KMS-11 (cell line): Measurements from ENCODE around the gene SOCS3.

Source experiments
- H2AFZ ChIP-seq: fragments of 200-600 bp; sonication (generic); 2 replicates; pipeline ENCODE4 v1.6.1; 2016; ENCODE audit warnings: antibody characterized with exemption, mixed run types, low read depth
- H3K27ac ChIP-seq: fragments of 200-600 bp; sonication (generic); 2 replicates; pipeline ENCODE4 v1.6.1; 2016; ENCODE audit warnings: mild to moderate bottlenecking, mixed run types
- H3K27me3 ChIP-seq: fragments of 200-600 bp; sonication (generic); 2 replicates; pipeline ENCODE4 v1.6.1; 2017; ENCODE audit warnings: mild to moderate bottlenecking, low read depth, mixed run types, moderate library complexity; ENCODE audit not compliant: insufficient read depth
- H3K36me3 ChIP-seq: fragments of 200-600 bp; sonication (generic); 2 replicates; pipeline ENCODE4 v1.6.1; 2017; ENCODE audit warnings: mild to moderate bottlenecking, mixed run types; ENCODE audit not compliant: insufficient read depth
- H3K4me1 ChIP-seq: fragments of 200-600 bp; sonication (generic); 2 replicates; pipeline ENCODE4 v1.6.1; 2016; ENCODE audit warnings: mild to moderate bottlenecking, low read depth, mixed run types; ENCODE audit not compliant: poor library complexity, severe bottlenecking
- H3K4me2 ChIP-seq: fragments of 200-600 bp; sonication (generic); 2 replicates; pipeline ENCODE4 v1.7.0; 2016; ENCODE audit warnings: mild to moderate bottlenecking, mixed run types
- H3K4me3 ChIP-seq: fragments of 200-600 bp; sonication (generic); IDR thresholded peaks from 2 replicates; pipeline ENCODE4 v1.6.1; 2017; ENCODE audit warnings: low read depth, low read length, mixed read lengths; ENCODE audit not compliant: insufficient read depth
- H3K79me2 ChIP-seq: fragments of 200-600 bp; sonication (generic); 2 replicates; pipeline ENCODE4 v1.6.1; 2016; ENCODE audit warnings: low read depth, mixed run types; ENCODE audit not compliant: insufficient read depth
- H3K9ac ChIP-seq: fragments of 200-600 bp; sonication (generic); 2 replicates; pipeline ENCODE4 v1.6.1; 2016; ENCODE audit warnings: mild to moderate bottlenecking, mixed run types
- H4K20me1 ChIP-seq: fragments of 200-600 bp; sonication (generic); 2 replicates; pipeline ENCODE4 v1.6.1; 2016; ENCODE audit warnings: mild to moderate bottlenecking, mixed run types; ENCODE audit not compliant: insufficient read depth
- CTCF ChIP-seq: fragments of 200-600 bp; sonication (generic); conservative IDR thresholded peaks from 2 replicates; pipeline ENCODE4 v1.6.1; 2017; ENCODE audit warnings: low read depth, mild to moderate bottlenecking, antibody characterized with exemption, low read length, moderate library complexity, mixed read lengths

Gene SOCS3

GRCh38 chr17:78345791-78346494 is 13.9 kb downstream of the SOCS3 start:
- no peaks in the 10 kb centered on the region for H4K20me1 ChIP-seq
- H3K4me2 ChIP-seq, result no peak overlapping the region
- H3K27ac ChIP-seq, result no peak overlapping the region
- H3K9ac ChIP-seq, result no peak overlapping the region
- H3K4me3 ChIP-seq, result no peak overlapping the region
- no peak overlapping the region for H2AFZ ChIP-seq
- TF ChIP-seq CTCF, result no peak
- peaks cover 3% of the 10 kb centered on the region; the same call in 1 of the 2 replicates for H3K27me3 ChIP-seq
- H3K79me2 ChIP-seq, result no peaks in the 10 kb centered on the region
- no peaks in the 10 kb centered on the region for H3K36me3 ChIP-seq
- H3K4me1 ChIP-seq, result peaks cover 15% of the 10 kb centered on the region

GRCh38 chr17:78345172-78345571 is 14.7 kb downstream of the SOCS3 start:
- Histone ChIP-seq H2AFZ (no peak overlapping the region), H3K4me1 (peaks cover 8% of the 10 kb centered on the region), H3K4me2 (no peak overlapping the region), H3K4me3 (no peak overlapping the region), H3K79me2 (no peaks in the 10 kb centered on the region), H3K9ac (no peak overlapping the region), H3K27me3 (peaks cover 3% of the 10 kb centered on the region; the same call in 1 of the 2 replicates), H3K27ac (no peak overlapping the region), H4K20me1 (no peaks in the 10 kb centered on the region), H3K36me3 (no peaks in the 10 kb centered on the region)
- TF ChIP-seq CTCF, result no peak

GRCh38 chr17:78344666-78345065 is 15.2 kb downstream of the SOCS3 start:
- Histone ChIP-seq H3K4me3 (no peak overlapping the region), H3K4me2 (no peak overlapping the region), H3K36me3 (no peaks in the 10 kb centered on the region), H3K9ac (no peak overlapping the region), H2AFZ (no peak overlapping the region), H3K27ac (no peak overlapping the region), H4K20me1 (no peaks in the 10 kb centered on the region), H3K4me1 (peaks cover 5% of the 10 kb centered on the region), H3K27me3 (peaks cover 3% of the 10 kb centered on the region; the same call in 1 of the 2 replicates), H3K79me2 (no peaks in the 10 kb centered on the region)
- TF ChIP-seq CTCF, result no peak

- H3K4me2 ChIP-seq, result no peak overlapping the region
- H3K79me2 ChIP-seq, result no peaks in the 10 kb centered on the region
- H4K20me1 ChIP-seq, result no peaks in the 10 kb centered on the region
- H3K27ac ChIP-seq, result no peak overlapping the region
- peaks cover 5% of the 10 kb centered on the region for H3K4me1 ChIP-seq
- H3K36me3 ChIP-seq, result no peaks in the 10 kb centered on the region
- H3K4me3 ChIP-seq, result no peak overlapping the region
- TF ChIP-seq CTCF, result no peak
- no peak overlapping the region for H2AFZ ChIP-seq
- no peak overlapping the region for H3K9ac ChIP-seq
- H3K27me3 ChIP-seq, result peaks cover 3% of the 10 kb centered on the region; the same call in 1 of the 2 replicates
These were observed 16.2 kb downstream of the SOCS3 start for GRCh38 chr17:78343543-78344201.
